ENCODE measurements around the gene CDC34.

CDC34 gene

GRCh38 chr19:506404-507285, 24.9 kb upstream of the CDC34 start:
- ATAC-seq (replicated peaks) = peak; percentile 55
- H3K9me3 Mint-ChIP-seq = no peaks in the 10 kb centered on the region
- no peaks in the 10 kb centered on the region for H3K27me3 Mint-ChIP-seq
- H3K4me3 Mint-ChIP-seq = peak overlapping the region; percentile 89 to 93
- H3K27ac Mint-ChIP-seq = peak overlapping the region; percentile 97 to 98
- peaks cover 32 to 33% of the 10 kb centered on the region in 2 donors for H3K4me1 Mint-ChIP-seq (ENCODE audit: low read depth in 2 of 2)
- peak; percentile 89 to 93 (median 92) for DNase-seq
- peaks cover 36% of the 10 kb centered on the region for H3K36me3 Mint-ChIP-seq (ENCODE audit: insufficient read depth)

GRCh38 chr19:507286-508203, 24.0 kb upstream of the CDC34 start, which contains the start of gene TPGS1:
Gene TPGS1 (plus strand): TSS chr19:507497. CDS start chr19:507507, 10 bp downstream.
- peak within 1 kb of the TSS; percentile 89 to 93 for H3K4me3 Mint-ChIP-seq
- no peaks in the 10 kb centered on the region for H3K27me3 Mint-ChIP-seq
- ATAC-seq (replicated peaks) (peak; percentile 46), DNase-seq (peak in 2 of 3 experiments; percentile 55 to 63)
- H3K4me1 Mint-ChIP-seq (ENCODE audit: low read depth in 2 of 2) = peaks cover 32 to 36% of the 10 kb centered on the region in 2 donors
- H3K9me3 Mint-ChIP-seq = no peaks in the 10 kb centered on the region
- peak within 1 kb of the TSS; percentile 97 to 98 for H3K27ac Mint-ChIP-seq
- peaks cover 37% of the 10 kb centered on the region for H3K36me3 Mint-ChIP-seq (ENCODE audit: insufficient read depth)

GRCh38 chr19:508204-509150, 23.1 kb upstream of the CDC34 start:
- DNase-seq (no peak), ATAC-seq (replicated peaks) (no peak)
- Mint-ChIP-seq H3K27ac (peak overlapping the region; percentile 97 to 98), H3K9me3 (no peaks in the 10 kb centered on the region), H3K4me3 (peak overlapping the region; percentile 89 to 93), H3K27me3 (no peaks in the 10 kb centered on the region), H3K36me3 (ENCODE audit: insufficient read depth) (peaks cover 37% of the 10 kb centered on the region), H3K4me1 (ENCODE audit: low read depth in 2 of 2) (peaks cover 32 to 36% of the 10 kb centered on the region in 2 donors)

- Mint-ChIP-seq H3K9me3 (no peaks in the 10 kb centered on the region), H3K27me3 (no peaks in the 10 kb centered on the region), H3K4me1 (ENCODE audit: low read depth in 2 of 2) (peaks cover 32 to 42% of the 10 kb centered on the region in 2 donors), H3K4me3 (peak overlapping the region; percentile 89), H3K36me3 (ENCODE audit: insufficient read depth) (peaks cover 37% of the 10 kb centered on the region), H3K27ac (peak overlapping the region; percentile 97 to 99)
- ATAC-seq (replicated peaks) (peak; percentile 48), DNase-seq (peak; percentile 93 to 95 (median 94))
Measured at GRCh38 chr19:510606-511100, 20.9 kb upstream of the CDC34 start.

- peak; percentile 85 to 89 (median 85) for DNase-seq
- Mint-ChIP-seq H3K27ac (peak overlapping the region; percentile 97 to 99), H3K27me3 (no peaks in the 10 kb centered on the region), H3K4me3 (peak overlapping the region; percentile 89), H3K9me3 (no peaks in the 10 kb centered on the region), H3K36me3 (ENCODE audit: insufficient read depth) (peaks cover 36% of the 10 kb centered on the region), H3K4me1 (ENCODE audit: low read depth in 2 of 2) (peaks cover 29 to 40% of the 10 kb centered on the region in 2 donors)
- ATAC-seq (replicated peaks) = peak; percentile 62
Measured at GRCh38 chr19:511101-511851, 20.3 kb upstream of the CDC34 start.

- Mint-ChIP-seq H3K36me3 (ENCODE audit: insufficient read depth) (peaks cover 28% of the 10 kb centered on the region), H3K4me1 (ENCODE audit: low read depth in 2 of 2) (peaks cover 27 to 43% of the 10 kb centered on the region in 2 donors), H3K9me3 (no peaks in the 10 kb centered on the region), H3K27ac (peak overlapping the region; percentile 97 to 99), H3K27me3 (no peaks in the 10 kb centered on the region), H3K4me3 (no peak overlapping the region)
- DNase-seq (no peak), ATAC-seq (replicated peaks) (no peak)
Measured at GRCh38 chr19:512547-513365, 18.8 kb upstream of the CDC34 start.

- Mint-ChIP-seq H3K27me3 (no peaks in the 10 kb centered on the region), H3K27ac (peak overlapping the region; percentile 32 to 80), H3K4me1 (ENCODE audit: low read depth in 2 of 2) (peaks cover 20 to 34% of the 10 kb centered on the region in 2 donors), H3K36me3 (ENCODE audit: insufficient read depth) (peaks cover 28% of the 10 kb centered on the region), H3K9me3 (no peaks in the 10 kb centered on the region), H3K4me3 (no peak overlapping the region)
- no peak for ATAC-seq (replicated peaks)
- DNase-seq = no peak
Measured at GRCh38 chr19:513368-514165, 18.0 kb upstream of the CDC34 start.

GRCh38 chr19:514166-514663, 17.3 kb upstream of the CDC34 start:
- Mint-ChIP-seq H3K4me1 (ENCODE audit: low read depth in 2 of 2) (peaks cover 14 to 29% of the 10 kb centered on the region in 2 donors), H3K27ac (peak overlapping the region; percentile 32 to 80), H3K9me3 (no peaks in the 10 kb centered on the region), H3K27me3 (no peaks in the 10 kb centered on the region), H3K4me3 (no peak overlapping the region), H3K36me3 (ENCODE audit: insufficient read depth) (peaks cover 23% of the 10 kb centered on the region)
- ATAC-seq (replicated peaks) (no peak), DNase-seq (no peak)

GRCh38 chr19:517721-518597, 13.6 kb upstream of the CDC34 start:
- H3K4me3 Mint-ChIP-seq = no peak overlapping the region
- H3K9me3 Mint-ChIP-seq = no peaks in the 10 kb centered on the region
- H3K4me1 Mint-ChIP-seq (ENCODE audit: low read depth in 2 of 2) = peaks cover 4 to 15% of the 10 kb centered on the region in 2 donors
- no peaks in the 10 kb centered on the region for H3K27me3 Mint-ChIP-seq
- no peak overlapping the region for H3K27ac Mint-ChIP-seq
- ATAC-seq (replicated peaks) = no peak
- H3K36me3 Mint-ChIP-seq (ENCODE audit: insufficient read depth) = peaks cover 7% of the 10 kb centered on the region
- no peak for DNase-seq
